Glomerular endothelial cell (primary cell): ENCODE measurements around the gene KAT8. TPM values are rescaled to one million over a fixed set of nuclear protein-coding genes. Genes with fewer than 3 reads are reported as not detected.
"Not testable (repeated sequence)": the region's sequence is repeated elsewhere in the genome, so short reads cannot be mapped to it uniquely, and the experiment has no call there.

ENCODE experiments used
- DNase-seq: peaks from one replicate; pipeline ENCODE4 v3.0.0-alpha.2; 2011; ENCODE audit warnings: low read depth, low spot score; ENCODE audit errors: extremely low read depth
- total RNA-seq: library from RNA; depleted of rRNA; stranded (reverse); fragments of >200 nt; gene quantifications from 2 replicates; pipeline ENCODE4 v1.2.3, GENCODE V29; 2015

KAT8 gene
- total RNA-seq, 1 donor from 2014 or later, result 29.1 TPM

DNA sequence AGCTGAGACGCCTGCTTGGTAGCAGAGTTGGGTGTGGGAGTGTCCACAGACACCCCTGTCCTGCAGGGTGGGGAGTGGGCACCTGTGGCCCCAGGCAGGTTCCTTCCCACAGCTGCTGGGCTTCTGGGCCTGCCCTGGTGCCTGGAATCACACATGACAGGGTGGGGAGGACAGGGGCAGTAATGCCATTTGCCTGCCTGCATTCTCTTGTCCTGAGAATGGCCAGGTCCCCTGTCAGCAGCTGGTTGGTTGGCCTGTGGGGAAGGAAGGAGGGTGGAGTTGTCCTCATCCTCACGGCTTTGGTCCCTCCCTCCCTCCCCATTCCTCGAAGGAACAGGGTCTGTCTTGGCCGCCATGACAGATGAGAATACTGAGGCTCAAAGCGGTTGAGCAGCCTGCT, 33.9 kb upstream of the KAT8 start:
- DNase-seq, result no peak

- no peak for DNase-seq
Measured at GRCh38 chr16:31083981-31084380, 33.5 kb upstream of the KAT8 start.

DNA sequence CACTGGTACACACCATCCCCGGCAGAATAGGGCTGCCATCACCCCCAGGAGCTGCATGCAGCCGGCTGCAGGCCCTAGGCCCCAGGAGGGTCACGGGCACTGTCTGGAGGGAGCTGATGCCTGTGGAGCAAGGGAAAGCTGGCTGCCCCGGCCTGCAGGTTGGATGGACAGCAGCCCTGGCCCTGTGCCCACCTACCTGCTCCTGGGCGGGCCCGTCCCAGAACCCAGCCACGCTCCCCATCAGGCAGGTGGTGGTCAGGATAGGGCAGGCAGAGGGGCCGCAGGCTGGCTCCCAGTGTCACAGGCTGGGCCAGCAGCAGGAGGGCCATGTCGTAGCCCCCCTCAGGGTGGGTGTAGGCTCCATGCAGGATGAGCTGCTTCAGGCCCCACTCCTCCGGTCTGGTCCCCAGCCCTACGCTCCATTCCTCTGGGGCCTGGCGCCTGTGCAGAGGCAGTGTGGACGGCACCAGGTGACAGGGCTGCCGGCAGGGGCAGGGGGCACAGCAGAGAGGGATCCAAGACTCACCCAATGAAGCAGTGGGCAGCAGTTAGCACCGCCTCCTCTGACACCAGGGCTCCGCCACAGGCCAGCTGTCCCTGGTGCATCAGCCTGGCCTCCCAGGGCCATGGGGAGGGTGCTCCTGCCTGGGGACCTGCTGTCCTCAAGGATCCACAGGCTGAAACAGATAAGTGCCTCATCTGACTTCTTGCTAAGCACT, 32.7 kb upstream of the KAT8 start:
- no peak for DNase-seq

GRCh38 chr16:31085411-31085810, 32.1 kb upstream of the KAT8 start:
- no peak for DNase-seq

GRCh38 chr16:31085873-31086628, 31.4 kb upstream of the KAT8 start:
- no peak for DNase-seq

DNA sequence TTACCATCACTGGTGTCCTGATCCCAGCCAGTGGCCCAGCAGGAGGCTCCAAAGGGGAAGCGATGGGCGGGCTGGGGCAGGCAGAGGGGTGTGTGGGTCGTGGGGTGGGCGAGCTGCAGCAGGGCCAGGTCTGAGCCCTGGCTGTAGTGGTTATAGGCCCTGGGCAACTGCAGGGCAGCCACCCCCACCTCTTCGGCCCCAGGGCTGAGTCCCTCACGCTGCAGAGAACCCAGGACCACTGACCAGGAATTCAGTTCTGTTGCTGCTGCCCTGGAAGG, 30.9 kb upstream of the KAT8 start:
- DNase-seq, result no peak

GRCh38 chr16:31087481-31087880, 30.0 kb upstream of the KAT8 start:
- DNase-seq, result no peak

GRCh38 chr16:31087971-31088370, 29.5 kb upstream of the KAT8 start:
- no peak for DNase-seq

- DNase-seq, result no peak
Measured at GRCh38 chr16:31088459-31089183, 28.8 kb upstream of the KAT8 start, which contains the start of gene PRSS53. TSS of gene PRSS53 (minus strand) at chr16:31088943. CDS start at chr16:31088809, 134 bp downstream.

DNA sequence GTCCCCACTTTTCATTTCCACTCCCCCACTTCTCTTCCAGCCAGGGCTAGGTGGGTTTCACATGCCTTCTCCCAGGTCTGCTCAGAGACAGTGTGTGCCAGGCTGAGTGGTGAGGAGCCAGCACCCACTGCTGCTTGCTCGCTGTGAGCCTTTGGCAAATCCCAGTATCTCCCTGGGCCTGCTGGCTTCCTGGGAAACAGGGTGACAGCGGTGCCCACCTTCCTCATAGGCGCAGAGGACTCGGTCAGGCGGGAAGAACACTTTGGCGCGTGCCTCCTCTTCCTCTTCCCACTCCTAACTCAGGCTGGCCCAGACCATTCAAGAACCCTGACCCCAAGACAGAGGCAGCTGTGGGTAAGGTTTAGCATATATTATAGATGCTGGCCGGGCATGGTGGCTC, 28.3 kb upstream of the KAT8 start:
- DNase-seq, result no peak

DNA sequence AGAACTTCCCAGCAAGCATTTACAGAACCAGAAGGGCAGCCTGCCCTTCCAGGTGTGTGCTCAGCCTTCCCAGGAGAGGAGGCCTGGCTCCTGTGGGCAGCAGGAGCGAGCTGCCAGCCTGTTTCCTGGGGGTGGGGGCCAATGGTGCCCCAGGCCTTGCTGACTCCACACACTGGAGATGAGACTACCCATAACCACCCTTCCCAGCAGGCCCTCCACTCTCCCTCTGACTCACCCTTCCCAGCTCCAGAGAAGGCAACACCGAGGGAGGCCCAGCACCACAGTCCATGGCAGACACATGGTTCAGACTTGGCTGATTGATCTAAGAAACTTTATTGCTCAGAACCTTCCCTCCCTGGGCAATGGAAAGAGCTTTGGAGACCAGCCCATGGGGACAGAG, 26.9 kb upstream of the KAT8 start:
- DNase-seq, result no peak

GRCh38 chr16:31092330-31092729, 25.1 kb upstream of the KAT8 start:
- DNase-seq, result no peak

DNA sequence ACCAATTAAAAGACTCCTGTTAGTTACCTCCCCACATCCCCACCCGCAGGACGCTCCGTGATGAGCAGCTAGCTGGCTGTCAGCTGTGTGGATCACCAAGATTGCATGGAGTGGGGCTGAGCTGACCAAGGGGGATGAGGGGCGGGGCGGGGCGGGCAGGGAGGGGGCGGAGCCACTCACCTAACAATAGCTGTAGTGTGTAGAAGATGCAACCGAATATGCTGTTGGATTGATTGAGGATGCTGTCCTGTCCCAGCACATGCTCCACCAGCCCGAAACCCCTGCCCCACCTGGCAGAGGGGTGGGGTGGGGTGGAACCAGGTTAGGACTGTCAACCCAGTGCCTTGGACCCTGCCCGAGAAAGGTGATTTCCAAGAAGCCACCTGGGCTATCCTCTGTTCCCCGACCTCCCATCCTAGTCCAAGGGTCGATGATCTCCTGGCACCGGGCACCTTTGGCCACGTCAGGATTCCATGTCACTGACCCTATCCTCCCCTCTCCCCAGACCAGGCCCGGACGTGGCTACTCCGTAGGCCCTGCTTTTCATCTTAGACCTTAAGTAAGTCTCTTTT, 24.2 kb upstream of the KAT8 start:
- DNase-seq, result no peak

DNA sequence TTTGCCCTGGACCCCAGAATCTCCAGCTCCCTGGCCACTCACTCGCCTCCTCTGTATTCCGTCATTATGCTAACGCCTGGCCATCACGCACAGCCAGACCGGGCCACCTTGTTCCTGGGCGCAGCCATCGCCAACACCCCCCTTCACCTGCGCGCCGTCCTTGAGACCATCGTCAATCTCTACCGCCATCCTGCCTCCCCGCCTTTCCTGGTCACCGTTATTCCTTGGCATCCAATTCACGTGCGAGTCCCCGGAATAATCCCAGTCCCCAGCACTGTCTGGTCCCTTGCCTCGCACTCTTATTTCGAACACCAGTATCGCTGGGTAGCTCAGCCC, 23.4 kb upstream of the KAT8 start:
- DNase-seq, result no peak

DNA sequence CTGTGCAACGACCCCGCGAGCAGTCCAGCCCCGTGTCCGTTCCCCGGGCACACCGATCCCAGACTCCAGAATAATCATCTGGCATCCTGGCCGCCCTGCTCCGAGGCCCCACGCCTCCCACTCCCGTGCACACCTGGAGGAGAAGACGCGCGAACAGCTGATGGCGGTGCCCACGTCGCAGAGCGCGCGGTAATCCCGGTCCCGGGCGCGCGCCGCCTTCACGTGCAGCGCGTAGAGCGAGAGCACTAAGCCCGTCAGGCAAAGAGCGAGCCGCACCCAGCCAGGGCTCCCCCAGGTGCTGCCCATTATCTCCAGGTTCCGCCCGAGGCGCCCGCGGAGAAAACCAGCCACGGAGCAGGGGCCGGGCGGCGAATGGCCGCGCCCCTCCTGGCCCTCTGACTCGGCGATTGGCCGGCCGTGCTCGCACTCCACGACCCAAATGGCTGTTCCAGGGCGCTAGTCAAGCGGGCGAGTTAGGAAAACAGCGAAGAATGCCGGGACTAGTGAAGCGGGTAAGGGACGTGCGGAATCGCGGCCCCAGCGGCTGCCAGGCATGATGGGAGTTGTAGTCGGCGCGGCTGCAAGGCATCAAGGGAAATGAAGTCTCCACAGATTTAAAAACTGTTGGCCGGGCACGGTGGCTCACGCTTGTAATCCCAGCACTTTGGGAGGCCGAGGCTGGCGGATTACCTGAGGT, 22.9 kb upstream of the KAT8 start, which contains the start of gene VKORC1:
TSS of gene VKORC1 (minus strand) at position 374 of the 697 bp plus-strand sequence. CDS start at position 306, 68 bp downstream.
- no peak for DNase-seq

DNA sequence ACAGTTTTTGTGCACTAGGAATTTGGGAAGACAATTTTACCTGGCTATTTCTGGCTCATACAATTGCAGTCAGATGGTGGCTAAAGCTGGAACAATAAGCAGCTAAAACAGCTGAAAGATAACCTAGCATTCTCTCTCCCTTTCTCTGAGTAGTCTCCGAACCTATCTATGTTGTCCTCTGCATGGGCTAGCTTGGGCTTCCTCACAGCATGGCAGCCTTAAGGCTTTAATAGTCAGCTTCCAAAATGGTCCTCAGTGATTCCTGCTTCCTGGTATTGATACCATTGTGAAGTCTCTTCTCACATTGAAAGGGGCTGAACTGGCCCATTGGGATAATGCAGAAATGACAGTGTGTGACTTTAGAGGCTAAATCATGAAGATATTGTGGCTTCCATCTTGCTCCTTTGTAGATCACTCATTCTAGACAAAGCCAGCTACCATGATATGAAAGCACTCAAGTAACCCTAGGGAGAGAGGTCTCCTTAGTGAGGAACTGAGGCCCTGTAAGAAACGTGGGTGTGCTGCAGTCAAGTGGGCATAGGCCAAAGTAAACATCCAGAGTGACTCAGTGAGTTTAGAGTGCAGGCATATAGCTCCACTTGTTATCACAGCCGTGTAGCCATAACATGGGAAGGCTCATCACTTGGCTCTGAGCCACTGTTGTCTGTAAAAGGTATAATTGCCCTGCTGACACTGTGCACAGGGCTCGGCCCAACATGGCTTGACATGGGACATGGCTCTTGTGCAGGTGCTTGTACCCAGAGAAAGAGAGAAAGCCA, 17.4 kb upstream of the KAT8 start:
- DNase-seq, result no peak

DNA sequence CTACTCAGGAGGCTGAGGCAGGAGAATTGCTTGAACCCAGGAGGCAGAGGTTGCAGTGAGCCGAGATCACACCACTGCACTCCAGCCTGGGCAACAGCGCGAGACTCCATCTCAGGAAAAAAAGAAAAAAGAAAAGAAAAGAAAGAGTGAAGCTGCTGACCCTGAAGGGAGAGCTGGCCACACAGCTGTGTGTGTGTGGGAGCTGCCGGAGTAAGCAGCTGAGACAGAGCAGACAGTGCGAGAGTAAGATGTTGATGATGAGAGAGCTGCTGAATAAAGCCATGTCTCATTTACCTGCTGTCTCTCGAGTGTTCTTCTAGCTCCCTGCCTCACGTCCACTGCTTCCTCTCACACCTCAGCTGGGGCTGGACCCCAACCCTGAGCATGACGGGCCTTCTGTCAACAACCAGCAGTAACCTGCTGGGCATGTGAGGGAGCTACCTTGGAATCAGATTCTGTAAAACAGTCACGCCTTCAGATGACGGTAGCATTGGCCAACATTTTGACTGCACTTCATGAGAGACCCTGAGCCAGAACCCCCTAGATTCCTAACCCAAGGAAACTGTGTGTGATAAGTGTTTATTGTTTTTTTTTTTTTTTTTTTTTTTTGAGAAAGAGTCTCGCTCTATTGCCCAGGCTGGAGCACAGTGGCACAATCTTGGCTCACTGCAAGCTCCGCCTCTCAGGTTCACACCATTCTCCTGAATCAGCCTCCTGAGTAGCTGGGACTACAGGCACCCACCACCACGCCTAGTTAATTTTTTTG, 16.4 kb upstream of the KAT8 start:
- not testable (repeated sequence) for DNase-seq

- no peak for DNase-seq
Measured at GRCh38 chr16:31105677-31106213, 11.7 kb upstream of the KAT8 start.
